ENCODE results near the gene ZNF862. TPM values are rescaled to one million over a fixed set of nuclear protein-coding genes. Genes with fewer than 3 reads are reported as not detected.
A peak's percentile ranks its signal among the peaks of the same experiment; 100 is the strongest.
"Not testable (repeated sequence)": the region's sequence is repeated elsewhere in the genome, so short reads cannot be mapped to it uniquely, and the experiment has no call there.

The ZNF862 gene
- polyA plus RNA-seq, 6 donors from 2014 or later, result 2.7 to 8.6 (median 4.6) TPM

DNA sequence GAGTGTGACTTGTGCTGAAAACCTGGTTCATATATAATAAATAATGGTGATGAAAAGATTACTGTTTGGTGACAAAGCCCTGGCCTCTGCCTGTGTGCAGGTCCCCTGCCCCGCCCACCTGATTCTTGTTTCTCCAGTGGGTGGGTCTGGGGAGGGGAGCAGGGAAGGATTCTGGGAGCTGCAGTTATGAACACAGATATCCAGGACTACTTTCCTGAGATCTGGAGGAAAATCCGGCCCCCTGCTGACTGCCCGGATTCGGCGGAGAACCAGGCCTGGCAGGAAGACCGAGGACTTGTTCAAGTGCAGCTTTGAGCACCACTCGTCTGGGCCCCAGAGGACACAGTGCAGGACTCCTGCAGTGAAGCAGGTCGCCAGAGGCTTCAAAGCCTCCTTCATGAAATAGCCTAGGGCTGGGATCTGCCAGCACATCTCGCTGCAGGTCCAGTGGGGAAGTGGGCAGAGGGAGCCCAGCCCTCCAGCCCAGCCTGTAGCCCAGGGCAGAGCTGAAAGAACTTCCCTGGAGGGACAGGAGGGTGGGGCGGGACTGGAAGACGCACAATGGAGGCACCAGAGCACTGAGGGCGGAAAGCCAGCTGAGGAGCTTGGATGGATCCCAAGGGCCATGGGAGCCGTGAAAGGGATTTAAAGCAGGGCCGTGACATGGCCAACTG is 42.6 kb downstream of the ZNF862 start:
- ATAC-seq (ENCODE audit: low read depth in 2 of 2) (no peak), DNase-seq (no peak)
- no peak overlapping the region for H3K4me3 Mint-ChIP-seq
- H3K36me3 Mint-ChIP-seq, result no peaks in the 10 kb centered on the region
- H3K9me3 Mint-ChIP-seq, result no peaks in the 10 kb centered on the region
- peaks cover 12 to 14% (median 12%) of the 10 kb centered on the region in 3 donors for H3K4me1 Mint-ChIP-seq
- peak overlapping the region in 2 of 6 donors; percentile 83 to 91 for H3K27ac Mint-ChIP-seq
- H3K27me3 Mint-ChIP-seq, result no peaks in the 10 kb centered on the region

DNA sequence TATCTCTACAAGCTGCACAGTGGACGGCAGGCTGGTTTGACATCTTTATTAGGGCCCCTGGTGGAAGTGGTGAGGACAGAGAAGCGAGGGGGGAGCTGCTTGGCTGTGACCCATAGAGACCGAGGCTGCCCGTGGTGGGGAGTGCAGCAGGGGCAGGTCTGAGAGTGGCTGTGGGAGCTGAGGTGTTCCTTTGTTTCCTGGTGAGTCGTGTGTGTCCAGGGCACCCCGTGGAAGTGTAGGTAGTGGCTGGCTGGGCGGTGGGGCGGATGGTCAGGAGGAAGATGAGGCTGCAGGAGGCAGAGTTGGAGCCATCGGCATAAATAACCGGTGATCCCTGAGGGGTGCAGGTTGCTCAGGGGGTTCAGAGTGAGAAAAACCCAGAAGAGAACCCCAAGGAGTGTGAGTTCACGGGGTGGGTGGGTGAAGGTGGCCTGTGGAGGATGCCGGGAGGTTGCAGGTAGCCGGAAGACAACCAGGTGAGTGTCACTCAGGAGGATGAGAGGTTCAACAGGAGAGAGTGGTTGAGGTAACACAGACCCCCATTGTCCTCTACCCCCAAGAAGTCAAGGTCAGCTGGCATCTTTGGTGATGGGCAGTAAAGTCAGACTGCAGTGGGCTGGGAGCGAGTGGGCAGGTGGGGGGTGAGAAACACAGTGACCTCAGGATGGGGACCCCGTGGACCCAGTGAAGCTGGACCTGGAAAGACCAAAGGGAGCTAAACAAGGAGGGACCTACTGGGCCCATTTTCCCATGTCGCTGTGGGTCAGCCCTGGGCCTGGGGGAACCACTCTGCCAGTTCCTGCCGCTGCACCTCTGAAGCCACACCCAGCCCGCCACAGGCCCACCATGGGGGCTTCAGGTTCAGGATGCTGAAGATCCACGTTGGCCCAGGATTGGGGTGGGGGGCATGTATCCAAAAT is 43.4 kb downstream of the ZNF862 start:
- Mint-ChIP-seq H3K36me3 (no peaks in the 10 kb centered on the region), H3K4me1 (peaks cover 19 to 20% (median 20%) of the 10 kb centered on the region in 3 donors), H3K27me3 (no peaks in the 10 kb centered on the region), H3K9me3 (no peaks in the 10 kb centered on the region), H3K27ac (peak overlapping the region in 1 of 6 donors; percentile 91), H3K4me3 (no peak overlapping the region)
- ATAC-seq (ENCODE audit: low read depth in 2 of 2), result no peak
- DNase-seq, result no peak

DNA sequence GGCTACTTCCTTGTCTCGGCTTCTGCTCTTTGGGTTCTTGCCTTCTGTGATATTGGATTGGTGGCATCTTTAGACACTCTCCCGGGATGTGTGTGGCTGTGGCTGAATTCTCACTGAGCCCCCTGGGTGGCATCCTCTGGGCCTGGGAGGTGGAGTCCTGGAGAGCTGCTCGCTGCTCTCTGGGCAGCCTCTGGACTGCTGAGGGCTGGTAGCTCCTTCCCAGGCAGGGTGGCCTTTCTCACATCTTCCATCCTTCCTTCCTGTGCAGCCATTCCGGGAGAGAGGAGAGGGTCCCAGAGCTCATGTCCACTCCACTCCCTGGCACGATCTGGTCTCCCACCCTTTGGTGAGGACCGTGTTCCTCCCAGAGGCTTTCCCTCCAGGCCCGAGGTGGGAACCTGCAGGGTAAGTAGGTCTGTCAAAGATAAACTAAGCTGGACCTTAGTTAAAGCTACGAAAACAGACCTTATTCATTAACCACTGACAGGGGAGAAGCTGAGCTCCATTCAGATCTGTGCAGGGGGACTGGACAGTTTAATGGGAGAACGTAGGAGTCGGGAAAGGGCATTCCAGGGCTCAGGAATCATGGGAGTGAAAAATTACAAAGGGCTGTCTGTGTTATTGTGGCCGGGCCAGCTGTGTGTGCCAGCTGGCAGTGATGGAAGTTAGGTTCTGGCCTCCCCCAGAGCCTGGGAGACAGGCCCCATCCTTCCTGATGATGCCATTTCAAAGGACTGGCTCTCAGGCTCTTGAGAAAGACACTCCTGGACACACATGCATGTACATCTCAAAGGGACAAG is 44.3 kb downstream of the ZNF862 start:
- Mint-ChIP-seq H3K4me3 (no peak overlapping the region), H3K27ac (peak overlapping the region in 1 of 6 donors; percentile 33), H3K4me1 (peaks cover 24 to 25% (median 25%) of the 10 kb centered on the region in 3 donors), H3K36me3 (no peaks in the 10 kb centered on the region), H3K27me3 (no peaks in the 10 kb centered on the region), H3K9me3 (no peaks in the 10 kb centered on the region)
- DNase-seq (no peak), ATAC-seq (ENCODE audit: low read depth in 2 of 2) (no peak)

DNA sequence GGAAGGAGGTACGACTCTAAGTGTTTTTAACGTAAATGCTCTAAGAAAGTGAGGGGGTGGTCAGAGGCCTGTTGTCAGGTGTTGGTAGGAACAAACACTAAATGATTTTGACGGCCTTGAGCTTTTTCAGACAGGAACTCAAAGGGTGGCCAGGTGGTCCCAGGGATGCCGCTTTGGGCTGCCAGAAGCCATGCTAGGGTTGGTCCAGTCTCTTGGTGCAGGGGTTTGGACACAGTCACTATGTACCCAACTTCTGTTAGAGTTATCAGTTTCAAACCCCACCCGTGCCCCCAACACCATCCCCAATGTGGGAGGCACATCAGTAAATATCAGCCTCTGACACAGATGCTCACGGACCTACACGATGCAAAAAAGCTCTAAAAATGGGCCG is 44.9 kb downstream of the ZNF862 start:
- no peak overlapping the region for H3K4me3 Mint-ChIP-seq
- no peaks in the 10 kb centered on the region for H3K36me3 Mint-ChIP-seq
- H3K9me3 Mint-ChIP-seq, result no peaks in the 10 kb centered on the region
- no peaks in the 10 kb centered on the region for H3K27me3 Mint-ChIP-seq
- ATAC-seq (ENCODE audit: low read depth in 2 of 2) (no peak), DNase-seq (no peak)
- H3K4me1 Mint-ChIP-seq, result peaks cover 24 to 25% (median 25%) of the 10 kb centered on the region in 3 donors
- no peak overlapping the region for H3K27ac Mint-ChIP-seq

DNA sequence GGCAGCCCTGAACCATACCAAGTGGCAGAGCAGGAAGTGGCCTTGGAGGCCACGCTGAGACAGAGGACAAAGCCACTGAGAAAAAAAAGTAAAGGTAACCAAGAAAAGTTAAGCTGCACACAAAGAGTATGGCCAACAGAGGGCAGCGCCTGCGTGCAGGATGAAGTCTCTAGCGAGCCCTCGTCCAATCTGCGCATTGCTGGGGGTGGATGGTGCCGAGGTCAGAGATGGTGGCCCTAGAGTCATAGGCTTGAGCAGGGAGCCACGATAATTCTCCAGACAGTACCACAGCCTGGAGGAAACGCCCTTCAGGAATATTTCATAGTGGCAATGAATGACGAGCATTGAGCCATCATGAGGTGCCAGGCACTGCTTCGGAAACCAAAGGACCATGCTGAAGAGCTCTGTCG is 45.3 kb downstream of the ZNF862 start:
- peaks cover 24 to 28% (median 25%) of the 10 kb centered on the region in 3 donors for H3K4me1 Mint-ChIP-seq
- peak overlapping the region in 2 of 6 donors; percentile 26 to 70 for H3K27ac Mint-ChIP-seq
- no peaks in the 10 kb centered on the region for H3K27me3 Mint-ChIP-seq
- DNase-seq (no peak), ATAC-seq (ENCODE audit: low read depth in 2 of 2) (peak; percentile 52 to 70)
- H3K36me3 Mint-ChIP-seq, result no peaks in the 10 kb centered on the region
- no peaks in the 10 kb centered on the region for H3K9me3 Mint-ChIP-seq
- no peak overlapping the region for H3K4me3 Mint-ChIP-seq

DNA sequence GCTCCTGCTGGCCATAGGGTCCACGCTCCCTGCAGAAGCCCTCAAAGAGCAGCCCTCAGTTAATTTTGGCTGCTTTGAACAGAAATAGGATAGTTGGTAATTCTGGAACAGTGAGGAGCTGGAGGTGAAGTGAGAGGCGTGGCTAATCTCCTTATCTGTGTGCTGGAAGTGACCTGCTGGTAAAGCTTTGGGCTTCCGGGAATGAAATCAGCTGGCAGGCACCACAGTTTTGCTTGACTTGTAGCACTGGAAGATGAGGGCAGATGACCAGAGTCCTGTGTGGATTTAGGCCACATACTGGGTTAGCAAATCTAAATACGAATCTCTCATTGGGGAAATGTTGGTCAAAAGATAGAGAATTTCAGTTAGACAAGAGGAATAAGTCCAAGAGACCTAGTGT is 45.8 kb downstream of the ZNF862 start:
- ATAC-seq (ENCODE audit: low read depth in 2 of 2), result no peak
- peaks cover 24 to 30% (median 25%) of the 10 kb centered on the region in 3 donors for H3K4me1 Mint-ChIP-seq
- no peaks in the 10 kb centered on the region for H3K27me3 Mint-ChIP-seq
- H3K36me3 Mint-ChIP-seq, result no peaks in the 10 kb centered on the region
- H3K9me3 Mint-ChIP-seq, result no peaks in the 10 kb centered on the region
- no peak overlapping the region for H3K4me3 Mint-ChIP-seq
- DNase-seq, result no peak
- peak overlapping the region in 1 of 6 donors; percentile 26 for H3K27ac Mint-ChIP-seq

DNA sequence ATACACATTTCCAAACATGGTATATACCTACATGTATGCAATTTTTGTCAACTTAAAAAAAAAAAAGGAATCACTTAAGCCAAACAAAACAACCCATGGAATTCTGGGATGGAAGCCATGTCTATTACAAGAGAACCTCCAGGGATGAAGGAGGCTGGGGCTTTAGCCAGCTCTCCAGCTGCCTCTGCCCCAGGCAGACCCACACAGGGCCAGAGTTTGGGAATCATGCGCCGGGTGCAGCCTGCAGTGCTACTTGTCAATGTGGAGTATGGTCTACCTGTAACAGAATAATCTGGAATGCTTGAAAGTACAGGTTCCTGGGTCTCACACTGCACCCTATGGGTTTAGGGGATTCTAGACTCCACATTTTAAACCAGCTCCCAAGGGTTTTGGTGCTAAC is 46.4 kb downstream of the ZNF862 start:
- H3K4me3 Mint-ChIP-seq, result no peak overlapping the region

DNA sequence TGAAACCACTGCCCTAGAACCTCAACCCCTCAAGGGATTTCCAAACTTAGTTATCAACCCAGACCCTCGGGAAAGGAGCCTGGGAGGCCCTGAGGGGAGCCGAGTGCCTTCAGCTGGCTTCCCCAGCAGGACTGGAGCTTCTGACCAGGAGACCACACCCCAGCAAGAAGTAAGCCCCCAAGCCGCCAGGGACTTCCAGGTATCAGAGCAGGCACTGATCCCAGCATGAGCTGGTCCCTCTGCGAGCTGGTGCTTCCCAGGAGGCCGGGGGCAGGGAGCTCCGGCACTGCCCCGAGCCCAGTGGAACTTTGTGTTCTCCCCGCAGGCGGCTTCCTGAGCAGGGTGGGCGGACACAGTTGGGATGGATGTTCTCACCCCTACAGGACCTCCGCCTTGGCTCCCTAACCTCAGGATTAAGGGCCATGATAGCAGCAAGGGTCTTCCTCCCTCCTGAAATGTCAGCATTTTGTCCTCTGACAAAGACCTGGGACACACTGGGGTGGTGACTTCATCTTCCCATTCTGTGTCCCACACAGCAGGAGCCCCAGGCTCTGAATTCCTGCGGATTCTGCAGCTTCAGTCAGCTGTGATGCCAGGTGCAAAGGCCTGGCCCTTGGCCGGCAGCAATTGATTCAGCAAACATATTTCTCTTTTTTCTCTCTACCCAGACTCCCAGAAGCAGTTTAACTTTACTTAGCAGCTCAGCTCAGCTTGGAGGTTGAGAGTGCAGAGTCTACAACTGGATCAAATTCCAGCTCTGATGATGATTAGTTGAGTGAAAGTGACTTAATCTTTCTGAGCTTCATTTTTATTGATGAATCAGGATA is 47.2 kb downstream of the ZNF862 start:
- Mint-ChIP-seq H3K4me1 (peaks cover 24 to 30% (median 25%) of the 10 kb centered on the region in 3 donors), H3K4me3 (no peak overlapping the region), H3K36me3 (no peaks in the 10 kb centered on the region), H3K27ac (peak overlapping the region in 2 of 6 donors; percentile 54 to 68), H3K27me3 (no peaks in the 10 kb centered on the region), H3K9me3 (no peaks in the 10 kb centered on the region)
- DNase-seq, result no peak
- no peak for ATAC-seq (ENCODE audit: low read depth in 2 of 2)

More for the DNA sequence above, 46.4 kb downstream of the ZNF862 start:
- Mint-ChIP-seq H3K27ac (no peak overlapping the region), H3K36me3 (no peaks in the 10 kb centered on the region), H3K27me3 (no peaks in the 10 kb centered on the region), H3K4me1 (peaks cover 24 to 30% (median 25%) of the 10 kb centered on the region in 3 donors), H3K9me3 (no peaks in the 10 kb centered on the region)
- no peak for ATAC-seq (ENCODE audit: low read depth in 2 of 2)
- DNase-seq, result no peak

DNA sequence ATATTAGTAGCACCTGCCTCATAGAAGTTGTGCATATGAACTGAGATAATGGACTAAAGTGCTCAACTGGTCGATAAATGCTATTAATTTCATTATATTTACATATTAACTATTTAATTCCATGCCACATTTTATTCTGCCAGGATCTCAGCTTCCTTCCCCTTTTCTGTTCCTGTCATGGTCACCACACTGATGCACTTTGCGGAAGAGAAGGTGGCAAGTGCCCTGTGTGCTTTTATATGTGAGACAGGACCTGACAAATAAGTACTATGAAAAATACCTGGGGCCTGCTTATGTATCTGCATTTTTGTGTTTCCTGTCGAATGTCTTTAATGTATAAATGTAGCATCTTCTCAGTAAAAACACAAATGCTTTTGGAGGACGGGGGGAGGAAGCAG is 47.8 kb downstream of the ZNF862 start:
- peaks cover 24 to 30% (median 25%) of the 10 kb centered on the region in 3 donors for H3K4me1 Mint-ChIP-seq
- no peaks in the 10 kb centered on the region for H3K27me3 Mint-ChIP-seq
- peak; percentile 74 to 81 for ATAC-seq (ENCODE audit: low read depth in 2 of 2)
- no peaks in the 10 kb centered on the region for H3K36me3 Mint-ChIP-seq
- peak overlapping the region in 3 of 8 donors; percentile 38 to 69 (median 47) for H3K4me3 Mint-ChIP-seq
- H3K9me3 Mint-ChIP-seq, result no peaks in the 10 kb centered on the region
- H3K27ac Mint-ChIP-seq, result peak overlapping the region in 2 of 6 donors; percentile 1 to 60
- DNase-seq, result no peak

DNA sequence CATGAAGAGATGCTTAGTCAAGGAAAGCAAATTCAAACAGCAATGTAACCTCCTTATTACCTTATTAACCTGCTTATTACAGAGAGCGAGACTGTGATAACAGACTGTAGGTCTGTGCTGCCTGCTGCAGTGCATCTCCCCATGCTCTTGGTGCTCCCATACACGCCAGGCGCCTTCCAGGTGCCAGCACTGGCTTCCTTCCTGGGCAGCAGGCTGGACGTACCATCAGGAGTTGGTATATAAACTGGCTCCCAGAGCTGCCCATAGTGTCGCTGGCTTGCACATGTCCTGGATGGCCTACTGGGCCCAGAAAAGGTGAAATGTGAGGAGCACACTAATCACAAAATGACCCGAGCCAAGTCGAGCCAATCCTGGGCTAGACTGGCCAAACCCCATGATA is 49.1 kb downstream of the ZNF862 start:
- Mint-ChIP-seq H3K9me3 (no peaks in the 10 kb centered on the region), H3K4me3 (peak overlapping the region in 1 of 8 donors; percentile 48), H3K4me1 (peaks cover 24 to 30% (median 24%) of the 10 kb centered on the region in 3 donors), H3K27me3 (no peaks in the 10 kb centered on the region), H3K36me3 (no peaks in the 10 kb centered on the region), H3K27ac (no peak overlapping the region)
- DNase-seq (no peak), ATAC-seq (ENCODE audit: low read depth in 2 of 2) (no peak)

DNA sequence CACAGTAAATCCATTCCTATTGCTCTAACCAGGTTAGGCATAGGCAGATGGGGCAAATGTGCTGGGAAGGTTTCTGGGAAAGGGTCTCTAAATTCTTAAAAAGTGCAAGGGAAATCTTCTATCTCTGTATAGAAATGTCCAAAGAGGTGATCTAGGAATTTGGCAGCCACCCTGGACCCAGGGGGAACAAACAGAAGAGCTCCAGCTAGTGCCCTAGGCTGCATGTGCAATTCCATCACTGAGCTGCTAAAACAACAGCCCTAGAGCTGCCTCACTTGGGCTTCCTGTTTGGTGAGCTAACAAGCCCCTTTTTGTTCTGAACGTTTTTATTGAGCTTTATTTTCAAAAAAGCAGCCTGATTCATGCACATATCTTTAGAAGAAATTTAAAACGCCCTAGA is 52.5 kb downstream of the ZNF862 start:
- not testable (repeated sequence) for ATAC-seq (ENCODE audit: low read depth in 2 of 2); H3K4me3 Mint-ChIP-seq; H3K36me3 Mint-ChIP-seq; DNase-seq; H3K9me3 Mint-ChIP-seq; H3K27ac Mint-ChIP-seq; H3K27me3 Mint-ChIP-seq
- peaks cover 13 to 19% (median 14%) of the 10 kb centered on the region in 3 donors for H3K4me1 Mint-ChIP-seq

DNA sequence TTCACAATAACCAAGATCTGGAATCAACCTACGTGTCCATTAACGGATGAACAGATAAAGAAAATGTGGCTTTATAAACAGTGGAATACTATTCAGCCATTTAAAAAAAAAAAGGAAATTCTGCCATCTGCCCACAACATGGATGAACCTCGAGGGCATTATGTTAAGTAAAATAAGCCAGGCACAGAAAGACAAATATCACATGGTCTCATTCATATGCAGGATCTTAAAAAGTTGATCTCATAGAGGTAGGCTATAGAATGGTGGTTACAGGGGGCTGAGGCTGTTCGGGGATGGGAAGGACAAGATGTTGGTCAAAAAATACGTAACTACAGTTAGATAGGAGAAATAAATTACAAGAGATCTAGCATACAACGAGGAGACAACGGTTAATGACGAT is 56.8 kb downstream of the ZNF862 start:
- not testable (repeated sequence) for H3K9me3 Mint-ChIP-seq; ATAC-seq (ENCODE audit: low read depth in 2 of 2); H3K36me3 Mint-ChIP-seq; H3K27me3 Mint-ChIP-seq; DNase-seq; H3K4me3 Mint-ChIP-seq; H3K4me1 Mint-ChIP-seq
- peak overlapping the region in 1 of 6 donors; percentile 40 for H3K27ac Mint-ChIP-seq
